Suprapubic skin (tissue), 3 donors: ENCODE results near the gene CADPS.

Experiments
- CTCF ChIP-seq, 2 donors: fragments of 200-600 bp in 1 of 2; fragments of 450-650 bp in 1 of 2; sonication (generic) in 1 of 2; IDR thresholded peaks; one replicate each; pipeline ENCODE4 v1.5.1; 2016 to 2019; ENCODE audit warnings: antibody characterized with exemption in 2 of 2, mild to moderate bottlenecking in 1 of 2, moderate library complexity in 1 of 2
- EP300 ChIP-seq: sonication (generic); formaldehyde crosslinking; IDR thresholded peaks from one replicate; pipeline ENCODE4 v1.6.1; 2017; ENCODE audit warnings: antibody characterized with exemption

GRCh38 chr3:62771331-62772072 lies 103.7 kb downstream of the CADPS start:
- TF ChIP-seq CTCF (IDR thresholded peaks at IDR 0.05) (no peak), EP300 (no peak)
